WTC11 (cell line): Measurements from ENCODE around the gene CNTLN. TPM values are rescaled to one million over a fixed set of nuclear protein-coding genes. Genes with fewer than 3 reads are reported as not detected.

Source experiments
- ATAC-seq: fragments of 200-7000 bp; cut with Tn5 transposase; 2 replicates; pipeline ENCODE4 v1.10.0; 2021; ENCODE audit warnings: mild to moderate bottlenecking, moderate library complexity
- CTCF ChIA-PET: fragments of 300-600 bp; sonication (Branson Sonifier 250); formaldehyde crosslinking; loops from one replicate; lab custom pipeline; 2021; ENCODE audit warnings: antibody characterized with exemption; lab: Charles Lee
- POLR2A ChIA-PET: fragments of 350-600 bp; sonication (Branson Sonifier 250); formaldehyde crosslinking; loops from one replicate; lab custom pipeline; 2021; ENCODE audit warnings: antibody characterized with exemption; lab: Charles Lee
- DNase-seq: peaks from one replicate; pipeline ENCODE4 v3.0.0; 2021; ENCODE audit warnings: low spot score
- H3K27ac Mint-ChIP-seq: 2 replicates; pipeline ENCODE4 v1.8.0; 2021; ENCODE audit warnings: mixed read lengths
- H3K27me3 Mint-ChIP-seq: 2 replicates; pipeline ENCODE4 v1.8.0; 2021; ENCODE audit warnings: low read depth, mild to moderate bottlenecking, moderate library complexity, mixed read lengths
- H3K36me3 Mint-ChIP-seq: 2 replicates; pipeline ENCODE4 v1.8.0; 2021; ENCODE audit warnings: mixed read lengths
- H3K4me1 Mint-ChIP-seq: 2 replicates; pipeline ENCODE4 v1.8.0; 2022; ENCODE audit warnings: mixed read lengths
- H3K4me3 Mint-ChIP-seq: 2 replicates; pipeline ENCODE4 v1.8.0; 2021; ENCODE audit warnings: mild to moderate bottlenecking, moderate library complexity, mixed read lengths
- H3K9me3 Mint-ChIP-seq: 2 replicates; pipeline ENCODE4 v1.8.0; 2021; ENCODE audit warnings: mixed read lengths
- CBFB ChIP-seq: sonication (generic); formaldehyde crosslinking; IDR thresholded peaks from 2 replicates; pipeline ENCODE4 v1.8.1; 2022; ENCODE audit warnings: mild to moderate bottlenecking, low read depth, missing genetic modification reagents
- CREB1 ChIP-seq: sonication (generic); formaldehyde crosslinking; IDR thresholded peaks from 2 replicates; pipeline ENCODE4 v1.8.0; 2023; ENCODE audit warnings: mild to moderate bottlenecking, missing genetic modification reagents
- E2F4 ChIP-seq: sonication (generic); formaldehyde crosslinking; IDR thresholded peaks from 2 replicates; pipeline ENCODE4 v1.8.1; 2022; ENCODE audit warnings: low read depth, mild to moderate bottlenecking, moderate library complexity, missing genetic modification reagents, borderline replicate concordance
- E2F5 ChIP-seq: sonication (generic); formaldehyde crosslinking; IDR thresholded peaks from 2 replicates; pipeline ENCODE4 v1.8.1; 2022; ENCODE audit warnings: mild to moderate bottlenecking, moderate library complexity, missing genetic modification reagents
- EMX1 ChIP-seq: fragments of 250-450 bp; sonication (Bioruptor Pico); IDR thresholded peaks from 2 replicates; pipeline ENCODE4 v1.8.0; 2021; ENCODE audit warnings: mild to moderate bottlenecking
- MAX ChIP-seq: sonication (generic); formaldehyde crosslinking; IDR thresholded peaks from 2 replicates; pipeline ENCODE4 v1.8.0; 2022; ENCODE audit warnings: mild to moderate bottlenecking, missing genetic modification reagents
- MYBL2 ChIP-seq: sonication (generic); formaldehyde crosslinking; IDR thresholded peaks from 2 replicates; pipeline ENCODE4 v1.8.1; 2023; ENCODE audit warnings: mild to moderate bottlenecking, moderate library complexity, missing genetic modification reagents
- NFYB ChIP-seq: sonication (generic); formaldehyde crosslinking; conservative IDR thresholded peaks from 2 replicates; pipeline ENCODE4 v1.8.0; 2022; ENCODE audit warnings: low read depth, missing genetic modification reagents
- NR2C2 ChIP-seq: sonication (generic); formaldehyde crosslinking; IDR thresholded peaks from 2 replicates; pipeline ENCODE4 v1.8.0; 2022; ENCODE audit warnings: mild to moderate bottlenecking, missing genetic modification reagents
- OVOL2 ChIP-seq: fragments of 250-450 bp; sonication (Bioruptor Pico); IDR thresholded peaks from 2 replicates; pipeline ENCODE4 v1.9.0; 2021; ENCODE audit warnings: mild to moderate bottlenecking, borderline replicate concordance
- RORB ChIP-seq: fragments of 250-450 bp; sonication (Bioruptor Pico); IDR thresholded peaks from 2 replicates; pipeline ENCODE4 v1.9.0; 2021; ENCODE audit warnings: mild to moderate bottlenecking
- SP1 ChIP-seq: sonication (generic); formaldehyde crosslinking; conservative IDR thresholded peaks from 2 replicates; pipeline ENCODE4 v1.8.1; 2022; ENCODE audit warnings: missing genetic modification reagents
- TCF7 ChIP-seq: sonication (generic); formaldehyde crosslinking; IDR thresholded peaks from 2 replicates; pipeline ENCODE4 v1.8.0; 2022; ENCODE audit warnings: mild to moderate bottlenecking, low read depth, missing genetic modification reagents, moderate library complexity
- TEAD1 ChIP-seq: sonication (generic); formaldehyde crosslinking; IDR thresholded peaks from 2 replicates; pipeline ENCODE4 v1.8.0; 2022; ENCODE audit warnings: mild to moderate bottlenecking, missing genetic modification reagents
- USF2 ChIP-seq: sonication (generic); formaldehyde crosslinking; IDR thresholded peaks from 2 replicates; pipeline ENCODE4 v1.8.1; 2023; ENCODE audit warnings: mild to moderate bottlenecking, missing genetic modification reagents, moderate library complexity
- ZNF317 ChIP-seq: sonication (generic); formaldehyde crosslinking; IDR thresholded peaks from 2 replicates; pipeline ENCODE4 v1.8.1; 2023; ENCODE audit warnings: low read depth, mild to moderate bottlenecking, moderate library complexity, missing genetic modification reagents, borderline replicate concordance
- total RNA-seq: library from RNA; stranded (reverse); gene quantifications from 3 replicates; pipeline ENCODE4 v1.2.3, GENCODE V29; 2021
- TF ChIP-seq, protein P1 (sequence below): fragments of 250-450 bp; sonication (Bioruptor Pico); IDR thresholded peaks from 2 replicates; pipeline ENCODE4 v1.9.0; 2021; ENCODE audit warnings: mild to moderate bottlenecking
- TF ChIP-seq, protein P2 (sequence below): fragments of 250-450 bp; sonication (Bioruptor Pico); IDR thresholded peaks from 2 replicates; pipeline ENCODE4 v1.8.0; 2021; ENCODE audit warnings: mild to moderate bottlenecking
- TF ChIP-seq, protein P3 (sequence below): fragments of 250-450 bp; sonication (Bioruptor Pico); IDR thresholded peaks from 2 replicates; pipeline ENCODE4 v2.1.2; 2022; ENCODE audit warnings: mild to moderate bottlenecking, moderate library complexity
- TF ChIP-seq, protein P4 (sequence below): sonication (generic); formaldehyde crosslinking; IDR thresholded peaks from 2 replicates; pipeline ENCODE4 v1.8.1; 2023; ENCODE audit warnings: mild to moderate bottlenecking, missing genetic modification reagents
- TF ChIP-seq, protein P5 (sequence below): sonication (generic); formaldehyde crosslinking; IDR thresholded peaks from 2 replicates; pipeline ENCODE4 v1.8.0; 2023; ENCODE audit warnings: missing genetic modification reagents, mild to moderate bottlenecking, borderline replicate concordance

The CNTLN gene
- total RNA-seq, 1 experiment from 2014 or later = 13.4 TPM

DNA sequence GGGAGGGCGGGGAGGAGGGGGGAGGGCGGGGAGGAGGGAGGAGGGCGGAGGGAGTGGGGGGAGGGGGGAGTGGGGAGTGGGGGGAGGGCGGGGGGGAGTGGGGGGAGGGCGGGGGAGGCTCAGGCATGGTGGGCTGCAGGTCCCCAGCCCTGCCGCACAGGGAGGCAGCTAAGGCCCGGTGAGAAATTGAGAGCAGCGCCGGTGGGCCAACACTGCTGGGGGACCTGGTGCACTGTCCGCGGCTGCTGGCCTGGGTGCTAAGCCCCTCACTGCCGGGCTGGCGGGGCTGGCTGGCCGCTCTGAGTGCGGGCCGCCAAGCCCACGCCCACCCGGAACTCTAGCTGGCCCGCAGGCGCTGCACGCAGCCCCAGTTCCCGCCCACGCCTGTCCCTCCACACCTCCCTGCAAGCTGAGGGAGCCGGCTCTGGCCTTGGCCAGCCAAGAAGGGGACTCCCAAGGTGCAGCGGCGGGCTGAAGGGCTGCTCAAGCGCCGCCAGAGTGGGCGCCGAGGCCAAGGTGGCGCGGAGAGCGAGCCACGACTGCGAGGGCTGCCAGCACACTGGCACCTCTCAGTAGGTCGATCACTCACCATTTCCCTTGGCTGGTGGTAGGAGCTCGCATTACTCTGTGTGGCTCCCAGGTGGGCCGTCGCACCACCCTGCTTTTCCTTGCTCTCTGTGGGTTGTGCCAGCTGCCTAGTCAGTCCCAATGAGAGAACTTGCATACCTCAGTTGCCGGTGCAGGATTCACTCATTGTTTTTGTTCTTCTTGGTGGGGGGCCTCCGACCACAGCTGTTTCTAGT is 160.2 kb downstream of the CNTLN start (continued):
- TF ChIP-seq, protein P1, sequence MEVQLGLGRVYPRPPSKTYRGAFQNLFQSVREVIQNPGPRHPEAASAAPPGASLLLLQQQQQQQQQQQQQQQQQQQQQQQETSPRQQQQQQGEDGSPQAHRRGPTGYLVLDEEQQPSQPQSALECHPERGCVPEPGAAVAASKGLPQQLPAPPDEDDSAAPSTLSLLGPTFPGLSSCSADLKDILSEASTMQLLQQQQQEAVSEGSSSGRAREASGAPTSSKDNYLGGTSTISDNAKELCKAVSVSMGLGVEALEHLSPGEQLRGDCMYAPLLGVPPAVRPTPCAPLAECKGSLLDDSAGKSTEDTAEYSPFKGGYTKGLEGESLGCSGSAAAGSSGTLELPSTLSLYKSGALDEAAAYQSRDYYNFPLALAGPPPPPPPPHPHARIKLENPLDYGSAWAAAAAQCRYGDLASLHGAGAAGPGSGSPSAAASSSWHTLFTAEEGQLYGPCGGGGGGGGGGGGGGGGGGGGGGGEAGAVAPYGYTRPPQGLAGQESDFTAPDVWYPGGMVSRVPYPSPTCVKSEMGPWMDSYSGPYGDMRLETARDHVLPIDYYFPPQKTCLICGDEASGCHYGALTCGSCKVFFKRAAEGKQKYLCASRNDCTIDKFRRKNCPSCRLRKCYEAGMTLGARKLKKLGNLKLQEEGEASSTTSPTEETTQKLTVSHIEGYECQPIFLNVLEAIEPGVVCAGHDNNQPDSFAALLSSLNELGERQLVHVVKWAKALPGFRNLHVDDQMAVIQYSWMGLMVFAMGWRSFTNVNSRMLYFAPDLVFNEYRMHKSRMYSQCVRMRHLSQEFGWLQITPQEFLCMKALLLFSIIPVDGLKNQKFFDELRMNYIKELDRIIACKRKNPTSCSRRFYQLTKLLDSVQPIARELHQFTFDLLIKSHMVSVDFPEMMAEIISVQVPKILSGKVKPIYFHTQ (CRISPR knock-in tag) = no peak

DNA sequence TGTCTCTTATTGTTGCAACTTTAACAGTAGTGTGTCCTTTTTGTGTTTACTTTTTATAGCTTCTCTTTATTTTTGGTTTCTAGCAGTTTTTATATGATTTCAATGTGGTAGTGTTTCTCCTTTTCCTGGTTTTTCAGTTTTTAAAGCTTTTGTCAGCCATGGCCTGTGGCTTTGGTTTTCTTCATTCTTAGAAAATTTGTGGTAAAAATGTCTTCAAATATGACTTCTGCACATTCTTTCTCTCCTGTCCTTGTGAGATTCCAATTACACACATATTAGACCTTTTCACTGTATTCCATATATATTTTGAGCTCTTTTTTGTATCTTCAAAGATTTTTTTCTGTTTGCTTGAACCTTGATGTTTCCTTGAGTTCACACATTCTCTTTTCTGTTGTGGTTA is 180.5 kb downstream of the CNTLN start:
- Mint-ChIP-seq H3K36me3 (peaks cover 6% of the 10 kb centered on the region), H3K4me3 (no peak overlapping the region), H3K9me3 (peaks cover 3% of the 10 kb centered on the region; the same call in 1 of the 2 replicates), H3K27ac (no peak overlapping the region), H3K27me3 (no peaks in the 10 kb centered on the region), H3K4me1 (peaks cover 7% of the 10 kb centered on the region)
- ChIA-PET CTCF (no interaction called here), POLR2A (no interaction called here)
- ATAC-seq (no peak), DNase-seq (no peak)
- TF ChIP-seq, protein P2, sequence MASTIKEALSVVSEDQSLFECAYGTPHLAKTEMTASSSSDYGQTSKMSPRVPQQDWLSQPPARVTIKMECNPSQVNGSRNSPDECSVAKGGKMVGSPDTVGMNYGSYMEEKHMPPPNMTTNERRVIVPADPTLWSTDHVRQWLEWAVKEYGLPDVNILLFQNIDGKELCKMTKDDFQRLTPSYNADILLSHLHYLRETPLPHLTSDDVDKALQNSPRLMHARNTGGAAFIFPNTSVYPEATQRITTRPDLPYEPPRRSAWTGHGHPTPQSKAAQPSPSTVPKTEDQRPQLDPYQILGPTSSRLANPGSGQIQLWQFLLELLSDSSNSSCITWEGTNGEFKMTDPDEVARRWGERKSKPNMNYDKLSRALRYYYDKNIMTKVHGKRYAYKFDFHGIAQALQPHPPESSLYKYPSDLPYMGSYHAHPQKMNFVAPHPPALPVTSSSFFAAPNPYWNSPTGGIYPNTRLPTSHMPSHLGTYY (CRISPR knock-in tag) = no peak
- TF ChIP-seq NR2C2 (CRISPR knock-in tag) = no peak
- no peak for TF ChIP-seq TCF7
- TF ChIP-seq, protein P3, sequence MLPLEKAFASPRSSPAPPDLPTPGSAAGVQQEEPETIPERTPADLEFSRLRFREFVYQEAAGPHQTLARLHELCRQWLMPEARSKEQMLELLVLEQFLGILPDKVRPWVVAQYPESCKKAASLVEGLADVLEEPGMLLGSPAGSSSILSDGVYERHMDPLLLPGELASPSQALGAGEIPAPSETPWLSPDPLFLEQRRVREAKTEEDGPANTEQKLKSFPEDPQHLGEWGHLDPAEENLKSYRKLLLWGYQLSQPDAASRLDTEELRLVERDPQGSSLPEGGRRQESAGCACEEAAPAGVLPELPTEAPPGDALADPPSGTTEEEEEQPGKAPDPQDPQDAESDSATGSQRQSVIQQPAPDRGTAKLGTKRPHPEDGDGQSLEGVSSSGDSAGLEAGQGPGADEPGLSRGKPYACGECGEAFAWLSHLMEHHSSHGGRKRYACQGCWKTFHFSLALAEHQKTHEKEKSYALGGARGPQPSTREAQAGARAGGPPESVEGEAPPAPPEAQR (CRISPR knock-in tag) = no peak
- no peak for TF ChIP-seq OVOL2 (CRISPR knock-in tag)
- TF ChIP-seq, protein P4, sequence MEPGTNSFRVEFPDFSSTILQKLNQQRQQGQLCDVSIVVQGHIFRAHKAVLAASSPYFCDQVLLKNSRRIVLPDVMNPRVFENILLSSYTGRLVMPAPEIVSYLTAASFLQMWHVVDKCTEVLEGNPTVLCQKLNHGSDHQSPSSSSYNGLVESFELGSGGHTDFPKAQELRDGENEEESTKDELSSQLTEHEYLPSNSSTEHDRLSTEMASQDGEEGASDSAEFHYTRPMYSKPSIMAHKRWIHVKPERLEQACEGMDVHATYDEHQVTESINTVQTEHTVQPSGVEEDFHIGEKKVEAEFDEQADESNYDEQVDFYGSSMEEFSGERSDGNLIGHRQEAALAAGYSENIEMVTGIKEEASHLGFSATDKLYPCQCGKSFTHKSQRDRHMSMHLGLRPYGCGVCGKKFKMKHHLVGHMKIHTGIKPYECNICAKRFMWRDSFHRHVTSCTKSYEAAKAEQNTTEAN (CRISPR knock-in tag) = no peak
- TF ChIP-seq USF2 (CRISPR knock-in tag) = no peak
- no peak for TF ChIP-seq RORB (CRISPR knock-in tag)
- TF ChIP-seq NFYB (CRISPR knock-in tag) = no peak
- TF ChIP-seq CBFB (CRISPR knock-in tag) = no peak
- no peak for TF ChIP-seq CREB1 (CRISPR knock-in tag)
- TF ChIP-seq EMX1 (CRISPR knock-in tag) = no peak
- TF ChIP-seq SP1 (CRISPR knock-in tag) = no peak
- no peak for TF ChIP-seq MYBL2
- TF ChIP-seq TEAD1 = no peak
- TF ChIP-seq, protein P5, sequence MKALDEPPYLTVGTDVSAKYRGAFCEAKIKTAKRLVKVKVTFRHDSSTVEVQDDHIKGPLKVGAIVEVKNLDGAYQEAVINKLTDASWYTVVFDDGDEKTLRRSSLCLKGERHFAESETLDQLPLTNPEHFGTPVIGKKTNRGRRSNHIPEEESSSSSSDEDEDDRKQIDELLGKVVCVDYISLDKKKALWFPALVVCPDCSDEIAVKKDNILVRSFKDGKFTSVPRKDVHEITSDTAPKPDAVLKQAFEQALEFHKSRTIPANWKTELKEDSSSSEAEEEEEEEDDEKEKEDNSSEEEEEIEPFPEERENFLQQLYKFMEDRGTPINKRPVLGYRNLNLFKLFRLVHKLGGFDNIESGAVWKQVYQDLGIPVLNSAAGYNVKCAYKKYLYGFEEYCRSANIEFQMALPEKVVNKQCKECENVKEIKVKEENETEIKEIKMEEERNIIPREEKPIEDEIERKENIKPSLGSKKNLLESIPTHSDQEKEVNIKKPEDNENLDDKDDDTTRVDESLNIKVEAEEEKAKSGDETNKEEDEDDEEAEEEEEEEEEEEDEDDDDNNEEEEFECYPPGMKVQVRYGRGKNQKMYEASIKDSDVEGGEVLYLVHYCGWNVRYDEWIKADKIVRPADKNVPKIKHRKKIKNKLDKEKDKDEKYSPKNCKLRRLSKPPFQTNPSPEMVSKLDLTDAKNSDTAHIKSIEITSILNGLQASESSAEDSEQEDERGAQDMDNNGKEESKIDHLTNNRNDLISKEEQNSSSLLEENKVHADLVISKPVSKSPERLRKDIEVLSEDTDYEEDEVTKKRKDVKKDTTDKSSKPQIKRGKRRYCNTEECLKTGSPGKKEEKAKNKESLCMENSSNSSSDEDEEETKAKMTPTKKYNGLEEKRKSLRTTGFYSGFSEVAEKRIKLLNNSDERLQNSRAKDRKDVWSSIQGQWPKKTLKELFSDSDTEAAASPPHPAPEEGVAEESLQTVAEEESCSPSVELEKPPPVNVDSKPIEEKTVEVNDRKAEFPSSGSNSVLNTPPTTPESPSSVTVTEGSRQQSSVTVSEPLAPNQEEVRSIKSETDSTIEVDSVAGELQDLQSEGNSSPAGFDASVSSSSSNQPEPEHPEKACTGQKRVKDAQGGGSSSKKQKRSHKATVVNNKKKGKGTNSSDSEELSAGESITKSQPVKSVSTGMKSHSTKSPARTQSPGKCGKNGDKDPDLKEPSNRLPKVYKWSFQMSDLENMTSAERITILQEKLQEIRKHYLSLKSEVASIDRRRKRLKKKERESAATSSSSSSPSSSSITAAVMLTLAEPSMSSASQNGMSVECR = no peak
- TF ChIP-seq E2F4 (CRISPR knock-in tag) = no peak
- TF ChIP-seq E2F5 (CRISPR knock-in tag) = no peak
- no peak for TF ChIP-seq ZNF317
- TF ChIP-seq MAX (CRISPR knock-in tag) = no peak
